Activated CD4-positive, alpha-beta T cell treated with anti-CD3 and anti-CD28 coated beads, Interleukin-2, amount 50 U/mL, for 4 hours (primary cell): Measurements from ENCODE around the gene MRPL50.
"Not testable (repeated sequence)": the region's sequence is repeated elsewhere in the genome, so short reads cannot be mapped to it uniquely, and the experiment has no call there.

Experiments used
- DNase-seq, 2 experiments: peaks; one replicate each; pipeline ENCODE4 v3.0.0-alpha.2; 2020

Gene MRPL50

DNA sequence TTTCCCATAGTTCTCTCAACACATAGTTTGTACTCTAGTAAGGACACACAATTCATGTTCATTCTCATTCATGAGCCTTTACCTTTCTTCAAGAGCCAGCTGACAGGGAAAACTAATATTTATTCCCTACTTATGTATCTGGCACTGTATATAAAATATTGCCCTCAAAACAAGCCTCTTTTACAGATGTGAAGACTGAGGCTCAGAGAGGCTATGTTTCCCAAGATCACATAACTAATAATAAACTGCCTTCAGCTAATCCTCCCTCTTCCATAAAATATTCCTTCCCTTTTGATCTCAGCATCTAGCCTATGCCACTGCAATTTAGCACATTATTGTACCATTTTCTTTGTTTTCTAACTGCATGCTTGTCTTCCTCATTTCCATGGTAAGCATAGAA lies 19.0 kb upstream of the MRPL50 start:
- no peak for DNase-seq

DNA sequence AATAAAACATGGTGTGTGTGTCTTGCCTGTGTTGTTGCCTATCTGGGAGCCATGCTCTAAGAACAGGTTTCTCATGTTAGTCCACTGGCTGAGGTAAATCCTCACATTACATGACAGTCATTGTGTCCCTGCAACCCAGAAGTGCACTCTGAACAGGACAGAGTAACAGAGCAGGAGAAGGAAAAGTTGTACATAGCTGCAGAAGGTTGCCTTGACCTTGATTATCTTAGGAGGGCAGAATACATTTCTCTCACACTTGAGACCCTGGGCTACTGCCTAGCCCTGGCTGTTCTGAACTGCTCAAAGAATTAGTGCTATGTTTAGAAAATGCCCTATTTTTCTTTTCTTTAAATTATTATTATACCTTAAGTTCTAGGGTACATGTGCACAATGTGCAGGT lies 17.2 kb upstream of the MRPL50 start:
- no peak for DNase-seq

DNA sequence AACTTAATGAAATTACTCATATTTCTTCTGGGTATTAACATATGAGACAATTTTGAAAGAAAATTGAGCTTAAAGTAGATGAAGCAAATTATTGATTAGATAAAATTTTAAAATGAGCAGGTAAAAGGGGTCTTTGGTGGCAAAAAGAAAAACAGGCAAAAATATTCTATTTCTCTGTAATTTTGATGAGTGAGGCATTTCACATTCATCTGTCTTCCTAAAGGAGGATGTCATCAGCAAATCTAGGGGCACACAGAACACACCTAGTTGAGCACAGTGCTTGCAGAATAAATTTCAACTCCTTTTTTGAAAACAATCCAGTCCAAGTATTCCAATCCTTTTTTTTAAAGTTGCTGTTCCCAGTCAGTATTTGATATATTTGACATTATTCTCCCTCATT lies 16.4 kb upstream of the MRPL50 start:
- no peak for DNase-seq

DNA sequence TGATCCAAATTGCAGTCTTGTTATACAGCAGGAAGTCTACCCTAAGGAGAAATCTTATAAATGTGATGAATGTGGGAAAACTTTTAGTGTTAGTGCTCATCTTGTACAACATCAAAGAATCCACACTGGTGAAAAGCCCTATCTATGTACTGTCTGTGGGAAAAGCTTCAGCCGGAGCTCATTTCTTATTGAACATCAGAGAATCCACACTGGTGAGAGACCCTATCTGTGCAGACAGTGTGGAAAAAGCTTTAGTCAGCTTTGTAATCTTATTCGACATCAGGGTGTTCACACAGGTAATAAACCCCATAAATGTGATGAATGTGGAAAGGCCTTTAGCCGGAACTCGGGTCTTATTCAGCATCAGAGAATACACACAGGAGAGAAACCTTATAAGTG lies 10.7 kb upstream of the MRPL50 start:
- DNase-seq: no peak

DNA sequence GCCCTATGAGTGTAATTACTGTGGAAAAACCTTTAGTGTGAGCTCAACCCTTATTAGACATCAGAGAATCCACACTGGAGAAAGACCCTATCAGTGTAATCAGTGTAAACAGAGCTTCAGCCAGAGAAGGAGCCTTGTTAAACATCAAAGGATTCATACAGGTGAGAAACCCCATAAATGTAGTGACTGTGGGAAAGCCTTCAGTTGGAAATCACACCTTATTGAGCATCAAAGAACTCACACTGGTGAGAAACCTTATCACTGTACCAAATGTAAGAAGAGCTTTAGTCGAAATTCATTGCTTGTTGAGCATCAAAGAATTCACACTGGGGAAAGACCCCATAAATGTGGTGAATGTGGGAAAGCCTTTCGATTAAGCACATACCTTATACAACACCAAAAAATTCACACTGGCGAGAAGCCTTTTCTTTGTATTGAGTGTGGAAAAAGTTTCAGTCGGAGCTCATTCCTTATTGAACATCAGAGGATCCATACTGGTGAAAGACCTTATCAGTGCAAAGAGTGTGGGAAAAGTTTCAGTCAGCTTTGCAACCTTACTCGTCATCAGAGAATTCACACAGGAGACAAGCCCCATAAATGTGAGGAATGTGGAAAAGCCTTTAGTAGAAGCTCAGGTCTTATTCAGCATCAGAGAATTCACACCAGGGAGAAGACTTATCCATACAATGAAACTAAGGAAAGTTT lies 10.1 kb upstream of the MRPL50 start:
- DNase-seq: no peak

DNA sequence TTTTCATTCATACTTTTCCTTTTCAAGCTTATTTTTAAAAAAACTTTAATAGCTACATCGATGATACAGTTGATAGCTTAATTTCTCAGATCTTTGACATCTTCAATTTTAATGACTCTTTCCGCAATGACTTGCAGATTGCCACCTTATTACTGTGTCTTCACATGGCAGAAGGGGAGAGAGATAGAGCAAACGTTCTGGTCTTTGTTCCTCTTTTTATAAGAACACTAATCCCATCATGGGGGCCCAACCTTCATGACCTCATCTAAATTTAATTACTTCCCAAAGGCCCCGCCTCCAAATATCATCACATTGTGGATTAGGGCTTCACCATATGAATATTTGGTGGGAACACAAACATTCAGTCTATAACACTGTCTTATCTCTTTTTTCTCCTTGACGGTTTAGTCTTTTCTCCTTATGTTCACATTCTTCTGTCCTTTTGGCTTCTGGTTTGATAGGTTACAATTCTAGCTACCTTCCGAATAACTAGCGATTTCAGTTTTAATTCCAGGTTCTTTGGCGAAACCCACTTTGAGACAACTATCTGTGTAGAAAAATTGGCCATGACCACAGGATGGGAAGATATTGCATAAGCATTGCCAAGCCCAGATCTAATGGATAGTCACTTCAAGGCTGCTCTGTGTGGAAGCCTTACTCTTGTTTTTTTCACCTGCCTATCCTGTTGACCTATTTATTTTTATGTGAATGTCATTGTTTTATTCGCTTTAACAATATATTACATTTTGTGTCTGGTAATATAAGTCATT lies 5.3 kb upstream of the MRPL50 start:
- no peak for DNase-seq

DNA sequence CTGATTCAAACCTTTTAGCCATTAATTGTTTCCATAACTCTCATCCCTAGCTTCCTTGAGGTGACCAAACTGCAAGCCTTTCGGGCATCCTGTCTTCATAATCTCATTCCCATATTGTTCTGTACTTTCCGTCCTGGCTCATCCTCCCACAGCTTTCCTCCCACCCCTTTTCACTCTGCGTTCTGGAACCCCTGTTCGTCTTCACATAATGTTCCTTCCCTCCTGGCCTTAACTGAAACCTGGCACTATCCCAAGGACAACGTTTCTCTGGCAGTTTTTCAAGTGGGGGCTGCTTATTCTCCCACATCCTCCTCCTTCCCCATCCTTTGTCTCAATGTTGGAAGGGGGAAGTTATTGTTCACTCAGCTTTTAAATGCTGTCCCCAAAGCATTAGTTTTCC lies 1.7 kb upstream of the MRPL50 start:
- DNase-seq: no peak

DNA sequence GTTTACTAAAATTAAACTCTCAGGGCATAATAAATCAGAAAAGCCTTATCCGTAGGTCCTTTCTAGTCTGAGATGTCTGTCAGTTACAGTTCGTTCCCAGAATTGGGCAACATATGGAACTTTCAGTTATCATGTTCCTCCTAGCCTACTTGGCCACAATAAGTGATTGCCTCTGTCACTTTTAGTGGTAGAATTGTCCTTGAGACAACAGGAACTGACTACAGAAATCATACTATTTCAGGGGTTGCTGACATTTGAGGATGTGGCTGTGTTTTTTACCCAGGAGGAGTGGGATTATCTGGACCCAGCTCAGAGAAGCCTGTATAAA lies 1.2 kb upstream of the MRPL50 start:
- no peak for DNase-seq

DNA sequence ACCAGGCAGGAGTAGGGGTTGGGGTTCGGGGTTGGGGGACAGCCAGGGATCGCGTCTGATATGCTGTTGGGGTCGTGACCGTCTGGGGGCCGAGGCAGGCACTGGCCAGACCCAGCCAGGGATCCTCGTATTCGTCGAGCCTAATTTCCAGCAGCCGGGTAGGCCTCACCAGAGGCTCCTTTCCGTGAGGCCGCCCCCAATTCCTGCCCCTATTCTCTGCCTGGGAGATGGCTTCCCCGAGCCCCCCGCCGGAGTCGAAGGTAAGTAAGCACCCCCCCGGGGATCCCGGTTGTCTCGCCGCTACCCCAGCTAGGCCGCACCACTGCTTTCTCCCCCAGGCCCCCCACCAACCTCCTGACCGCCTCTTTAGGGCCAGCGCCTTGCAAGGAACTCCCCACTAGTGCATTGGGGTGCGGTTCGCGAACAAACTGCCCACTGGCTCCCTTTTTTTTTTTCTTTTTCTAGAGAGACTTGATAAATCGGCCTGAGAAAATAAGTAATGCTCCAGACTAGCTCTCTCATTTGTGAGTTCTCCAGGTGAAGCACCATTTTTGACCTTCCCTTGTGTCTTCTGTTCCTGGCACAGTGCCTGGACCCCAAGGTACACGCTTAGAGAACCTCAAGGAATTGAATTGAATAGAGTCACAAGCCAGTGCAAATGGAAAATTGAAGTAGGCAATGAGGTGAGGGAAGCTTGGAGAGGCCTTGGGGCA lies 668 bp upstream of the MRPL50 start:
- DNase-seq: no peak

DNA sequence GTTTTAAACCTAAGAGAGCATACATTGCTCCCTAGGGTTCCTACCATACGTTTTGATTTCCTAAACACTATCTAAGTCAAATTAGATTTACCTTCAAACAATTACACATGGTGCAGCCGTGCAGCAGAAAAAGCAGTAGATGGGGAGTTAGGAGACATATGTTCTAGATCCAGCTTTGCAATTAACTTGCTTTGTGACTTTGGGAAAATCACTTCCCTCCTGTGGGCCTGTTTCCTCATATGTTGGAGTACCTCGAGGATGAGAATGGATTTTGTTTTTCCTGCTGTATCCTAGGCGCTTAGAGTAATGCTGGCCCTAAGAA lies 711 bp downstream of the MRPL50 start:
- DNase-seq: no peak

DNA sequence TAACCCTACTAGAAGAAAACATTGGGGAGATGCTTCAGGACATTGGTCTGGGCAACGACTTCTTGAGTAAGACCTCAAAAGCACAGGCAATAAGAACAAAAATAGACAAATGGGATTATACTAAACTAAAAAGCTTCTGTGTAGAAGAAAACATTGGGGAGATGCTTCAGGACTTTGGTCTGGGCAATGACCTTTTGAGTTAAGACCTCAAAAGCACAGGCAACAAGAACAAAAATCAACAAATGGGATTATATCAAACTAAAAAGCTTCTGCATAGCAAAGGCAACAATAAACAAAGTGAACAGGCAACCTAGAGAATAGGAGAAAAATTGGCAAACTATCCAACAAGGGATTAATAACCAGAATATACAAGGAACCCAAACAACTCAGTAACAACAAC lies 3.7 kb downstream of the MRPL50 start:
- DNase-seq: no peak

DNA sequence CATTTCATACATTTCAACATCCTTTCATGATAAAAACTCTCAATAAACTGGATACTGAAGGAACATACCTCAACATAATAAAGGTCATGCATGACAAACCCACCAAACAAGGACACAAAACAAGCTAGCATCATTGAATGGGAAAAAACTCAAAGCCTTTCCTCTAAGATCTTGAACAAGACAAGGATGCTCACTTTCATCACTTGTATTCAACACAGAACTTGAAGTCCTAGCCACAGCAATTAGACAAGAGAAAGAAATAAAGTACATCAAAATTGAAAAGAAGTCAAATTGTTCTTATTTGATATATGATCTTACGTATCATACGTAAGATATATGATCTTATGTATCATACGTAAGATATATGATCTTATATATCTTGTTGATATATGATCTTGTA lies 5.3 kb downstream of the MRPL50 start:
- DNase-seq: no peak

DNA sequence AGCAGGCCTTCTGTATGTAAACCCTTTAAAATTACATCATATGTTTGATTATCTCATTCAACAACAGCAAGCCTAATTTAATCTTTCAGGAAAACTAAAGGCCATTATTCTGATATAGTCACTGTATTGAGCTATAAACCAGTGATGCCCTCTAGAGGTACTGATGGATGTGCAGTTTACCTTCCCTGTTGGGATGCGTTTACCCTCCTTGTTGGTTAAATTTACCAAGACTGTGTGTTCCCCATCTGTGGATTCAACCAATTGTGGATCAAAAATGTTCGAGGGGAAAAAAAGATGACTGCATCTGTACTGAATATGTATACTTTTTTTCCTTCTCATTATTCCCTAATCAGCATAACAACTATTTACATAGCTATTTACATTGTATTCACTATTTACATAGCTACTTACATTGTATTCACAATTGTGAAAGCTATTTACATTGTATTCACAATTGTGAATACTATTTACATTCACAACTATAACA lies 9.9 kb downstream of the MRPL50 start:
- no peak for DNase-seq

DNA sequence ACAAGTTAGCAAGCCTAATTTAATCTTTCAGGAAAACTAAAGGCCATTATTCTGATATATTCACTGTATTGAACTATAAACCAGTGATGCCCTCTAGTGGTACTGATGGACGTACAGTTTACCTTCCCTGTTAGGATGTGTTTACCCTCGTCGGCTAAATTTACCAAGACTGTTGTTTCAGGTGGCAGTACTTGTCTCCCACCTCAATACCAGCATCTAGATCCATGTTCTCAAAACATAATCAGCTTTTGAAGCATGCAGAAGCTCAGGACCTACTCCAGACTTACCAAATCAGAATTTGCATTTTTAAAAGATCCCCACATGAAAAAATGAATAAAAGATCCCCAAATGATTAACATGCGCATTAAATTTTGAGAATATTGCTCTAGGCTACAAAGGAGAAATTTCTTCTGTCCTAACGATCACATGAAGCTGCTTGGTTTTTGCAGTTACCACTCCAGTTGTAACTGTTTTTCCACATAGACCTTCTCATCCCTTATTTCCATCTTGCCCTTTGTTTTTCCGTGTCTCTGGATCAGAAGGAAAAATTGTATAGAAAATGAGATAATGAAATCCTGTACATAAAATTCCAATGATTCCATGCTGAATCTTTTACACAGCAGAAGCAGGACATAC lies 10.4 kb downstream of the MRPL50 start:
- DNase-seq: no peak

DNA sequence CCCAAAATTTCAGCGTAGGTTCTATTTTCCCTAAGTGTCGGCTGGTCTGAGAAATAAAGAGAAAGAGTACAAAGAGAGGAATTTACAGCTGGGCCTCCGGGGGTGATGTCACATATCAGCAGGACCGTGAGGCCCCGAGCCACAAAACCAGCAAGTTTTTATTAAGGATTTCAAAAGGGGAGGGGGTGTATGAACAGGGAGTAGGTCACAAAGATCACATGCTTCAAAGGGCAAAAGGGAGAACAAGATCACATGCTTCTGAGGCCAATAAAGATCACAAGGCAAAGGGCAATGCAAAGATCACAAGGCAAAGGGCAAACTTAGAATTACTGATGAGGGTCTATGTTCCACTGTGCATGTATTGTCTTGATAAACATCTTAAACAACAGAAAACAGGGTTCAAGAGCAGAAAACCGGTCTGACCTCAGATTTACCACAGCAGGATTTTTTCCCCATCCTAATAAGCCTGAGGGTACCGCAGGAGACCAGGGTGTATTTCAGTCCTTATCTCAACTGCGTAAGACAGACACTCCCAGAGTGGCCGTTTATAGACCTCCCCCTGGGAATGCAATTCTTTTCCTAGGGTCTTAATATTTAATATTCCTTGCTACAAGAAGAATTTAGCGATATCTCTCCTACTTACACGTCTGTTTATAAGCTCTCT lies 13.4 kb downstream of the MRPL50 start, which contains the start of gene BAAT:
Gene BAAT (minus strand): TSS at position 134 of the 664 bp plus-strand sequence. CDS start 13,602 bp downstream, outside the sequence.
- not testable (repeated sequence) for DNase-seq

DNA sequence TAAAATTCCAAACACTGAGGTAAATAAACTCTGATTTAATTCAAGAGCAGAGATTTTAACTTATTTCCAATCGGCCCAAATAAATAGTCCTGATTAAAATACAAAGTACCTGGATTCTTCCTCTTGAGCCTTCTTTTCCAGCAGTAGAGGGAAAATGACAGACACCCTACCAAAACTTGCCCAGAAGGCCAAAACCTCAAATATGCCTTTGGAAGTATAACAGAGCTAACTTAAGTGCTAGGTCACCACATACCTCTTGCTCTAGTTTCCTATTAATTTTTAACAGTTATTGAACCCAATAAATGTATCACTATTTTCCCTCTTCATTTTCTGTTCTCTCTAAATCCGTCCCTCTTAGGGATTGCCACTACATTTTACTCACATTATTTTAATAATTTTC lies 15.1 kb downstream of the MRPL50 start:
- no peak for DNase-seq

DNA sequence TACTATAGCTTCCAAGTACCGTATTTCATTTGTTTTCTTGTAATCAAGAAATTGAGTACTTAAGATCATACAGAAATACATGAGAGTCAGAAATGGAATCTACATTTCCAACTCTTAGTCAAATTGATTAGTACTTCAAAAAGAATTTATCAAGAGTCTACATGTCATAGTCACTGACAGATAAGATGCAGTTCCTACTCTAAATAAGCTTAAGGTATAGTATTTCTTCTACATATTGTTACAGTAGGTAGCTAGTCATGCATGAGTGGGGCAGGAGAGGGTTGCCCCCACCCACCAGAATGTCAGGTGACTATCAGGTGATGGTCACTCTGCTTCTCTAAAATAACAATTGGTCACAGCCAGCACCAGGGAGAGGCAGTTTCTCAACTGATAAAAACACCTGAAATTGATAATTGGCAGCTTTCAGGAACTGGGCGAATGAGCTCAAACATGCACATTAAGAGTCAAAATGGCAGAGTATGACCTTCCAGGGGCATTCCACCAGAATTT lies 16.5 kb downstream of the MRPL50 start:
- no peak for DNase-seq

DNA sequence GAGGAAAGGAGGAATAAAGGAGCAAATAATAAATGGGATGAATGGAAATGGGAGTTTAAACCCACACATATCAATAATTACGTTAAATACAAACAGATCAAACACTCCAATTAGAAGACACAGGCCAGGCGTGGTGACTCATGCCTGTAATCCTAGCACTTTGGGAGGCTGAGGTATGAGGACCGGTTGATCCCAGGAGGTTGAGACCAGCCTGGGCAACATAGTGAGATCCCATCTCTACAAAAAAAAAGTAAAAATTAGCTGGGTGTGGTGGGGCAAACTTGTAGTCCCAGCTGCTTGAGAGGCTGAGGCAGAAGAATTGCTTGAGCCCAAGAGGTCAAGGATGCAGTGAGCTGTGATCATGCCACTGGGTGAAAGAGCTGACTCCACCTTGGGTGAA lies 17.3 kb downstream of the MRPL50 start:
- DNase-seq: no peak

DNA sequence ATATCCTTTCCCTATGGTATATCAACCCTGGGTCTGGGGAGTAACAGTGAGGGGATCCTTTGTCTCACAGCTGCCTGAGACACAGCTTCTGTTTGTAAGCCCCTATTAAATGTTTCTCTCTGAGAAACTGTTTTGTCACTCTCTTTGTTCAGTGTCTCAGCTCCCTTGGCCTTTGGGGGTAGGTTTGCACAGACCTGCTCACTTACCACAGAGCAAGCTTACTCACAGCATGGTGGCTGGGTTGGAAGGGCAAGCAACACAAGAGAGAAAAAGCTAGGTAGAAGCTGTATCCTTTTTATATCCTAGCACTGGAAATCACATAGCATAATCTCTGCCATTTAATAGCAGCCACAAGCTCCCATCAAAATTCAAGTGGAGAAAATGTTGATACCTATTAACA lies 18.1 kb downstream of the MRPL50 start:
- no peak for DNase-seq

DNA sequence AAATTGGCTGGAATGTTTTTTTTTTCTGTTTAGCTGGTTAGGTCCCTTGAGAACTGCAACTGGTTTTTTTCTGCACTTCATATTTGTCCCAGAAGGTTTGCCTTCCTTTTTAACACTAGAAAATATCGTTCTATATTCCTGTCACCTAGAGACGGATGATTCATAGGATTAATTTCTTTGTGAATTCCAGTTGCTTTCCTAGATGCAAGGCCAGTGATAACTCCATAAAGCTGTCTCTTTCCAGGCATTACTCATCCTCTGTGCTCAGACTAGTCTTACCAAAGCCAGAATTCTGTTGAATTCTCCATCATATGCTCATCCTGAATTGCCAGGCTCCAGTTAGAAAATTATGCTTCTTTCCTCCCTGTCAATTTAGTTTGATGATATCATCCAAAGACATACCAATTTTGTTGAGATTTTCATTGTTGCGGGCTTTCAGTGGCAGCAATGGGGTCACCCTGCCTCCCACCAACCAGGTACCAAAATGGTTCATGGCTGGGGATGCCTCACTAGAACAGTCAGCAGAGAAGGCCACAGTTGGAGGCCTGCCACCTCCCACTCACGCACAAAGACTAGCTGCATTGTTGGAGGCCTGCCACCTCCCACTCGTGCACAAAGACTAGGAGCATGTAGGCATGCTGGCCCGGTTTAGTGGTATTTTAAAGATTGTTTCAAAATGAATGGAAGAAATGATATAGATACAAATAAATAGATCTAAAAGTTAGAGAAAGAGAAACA lies 22.1 kb downstream of the MRPL50 start:
- DNase-seq: no peak

DNA sequence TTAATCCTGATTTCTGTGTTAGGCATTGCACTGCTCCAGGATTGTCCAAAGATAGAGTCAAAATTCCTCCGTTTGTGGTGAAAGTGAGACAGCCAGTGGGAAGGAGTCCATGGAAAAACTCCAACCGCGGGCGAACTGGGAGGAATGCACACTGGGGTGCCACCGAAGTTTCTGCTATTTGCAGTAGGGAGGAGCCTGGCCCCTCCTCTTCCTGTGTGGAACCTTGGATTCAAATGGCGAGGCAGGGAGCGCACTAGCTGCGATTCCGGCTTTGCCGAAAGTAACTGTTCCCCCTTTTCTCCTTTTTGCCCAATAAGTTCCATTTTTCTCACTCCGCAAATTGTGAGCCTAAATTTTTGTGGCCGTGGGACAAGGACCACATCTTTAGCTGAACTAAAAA lies 22.9 kb downstream of the MRPL50 start:
- no peak for DNase-seq
